Stimulated activated CD4-positive, alpha-beta T cell treated with anti-CD3 and anti-CD28 coated beads, TNF-alpha, amount 100 ng/mL, for 48 hours (primary cell): ENCODE measurements around the gene GTF2F2.

Experiments
- DNase-seq, 3 donors: peaks; one replicate each; pipeline ENCODE4 v3.0.0-alpha.2; 2020; ENCODE audit warnings: low read depth in 3 of 3

The GTF2F2 gene

GRCh38 chr13:45120967-45121831, 889 bp downstream of the GTF2F2 start:
- DNase-seq, result no peak

- DNase-seq, result no peak
Observed at GRCh38 chr13:45122941-45123340, 2.6 kb downstream of the GTF2F2 start.

GRCh38 chr13:45132369-45133064, 12.2 kb downstream of the GTF2F2 start:
- no peak for DNase-seq

- DNase-seq, result no peak
Observed at GRCh38 chr13:45133396-45134118, 13.2 kb downstream of the GTF2F2 start.

GRCh38 chr13:45136741-45137504, 16.6 kb downstream of the GTF2F2 start:
- no peak for DNase-seq

- no peak for DNase-seq
Observed at GRCh38 chr13:45137526-45137925, 17.2 kb downstream of the GTF2F2 start.

GRCh38 chr13:45138282-45138681, 18.0 kb downstream of the GTF2F2 start:
- DNase-seq, result no peak

GRCh38 chr13:45141369-45141768, 21.1 kb downstream of the GTF2F2 start:
- no peak for DNase-seq

GRCh38 chr13:45142440-45143345, 22.4 kb downstream of the GTF2F2 start:
- no peak for DNase-seq

- no peak for DNase-seq
Observed at GRCh38 chr13:45143346-45143751, 23.0 kb downstream of the GTF2F2 start.

GRCh38 chr13:45149964-45150363, 29.7 kb downstream of the GTF2F2 start:
- DNase-seq, result no peak

GRCh38 chr13:45156565-45157361, 36.5 kb downstream of the GTF2F2 start:
- no peak for DNase-seq

GRCh38 chr13:45162194-45162593, 41.9 kb downstream of the GTF2F2 start:
- no peak for DNase-seq

GRCh38 chr13:45162821-45163220, 42.5 kb downstream of the GTF2F2 start:
- DNase-seq, result no peak

- DNase-seq, result no peak
Observed at GRCh38 chr13:45166858-45167257, 46.5 kb downstream of the GTF2F2 start.

- DNase-seq, result no peak
Observed at GRCh38 chr13:45167611-45168554, 47.6 kb downstream of the GTF2F2 start.

GRCh38 chr13:45168555-45168930, 48.2 kb downstream of the GTF2F2 start:
- no peak for DNase-seq

GRCh38 chr13:45174478-45174877, 54.2 kb downstream of the GTF2F2 start:
- DNase-seq, result no peak
